Upper lobe of left lung (tissue), 6 donors: ENCODE results near the gene PREPL. TPM values are rescaled to one million over a fixed set of nuclear protein-coding genes. Genes with fewer than 3 reads are reported as not detected.
A peak's percentile ranks its signal among the peaks of the same experiment; 100 is the strongest.

Experiments
- ATAC-seq, 2 donors: fragments of 200-7000 bp; cut with Tn5 transposase; one replicate each; pipeline ENCODE4 v1.9.1; 2022; ENCODE audit warnings: mild to moderate bottlenecking in 2 of 2, moderate library complexity in 2 of 2; ENCODE audit not compliant: low FRiP score in 2 of 2
- DNase-seq, 2 donors: peaks; one replicate each; pipeline ENCODE4 v3.0.0-alpha.2; 2019 to 2020
- H3K27ac ChIP-seq, 4 donors: fragments of 200-600 bp; sonication (generic); one replicate each; pipeline ENCODE4 v1.5.1; 2016 to 2019
- H3K27me3 ChIP-seq, 4 donors: fragments of 200-600 bp; sonication (generic); one replicate each; pipeline ENCODE4 v1.5.1; 2017 to 2019
- H3K36me3 ChIP-seq, 4 donors: fragments of 200-600 bp; sonication (generic); one replicate each; pipeline ENCODE4 v1.5.1; 2016 to 2019
- H3K4me1 ChIP-seq, 4 donors: fragments of 200-600 bp; sonication (generic); one replicate each; pipeline ENCODE4 v1.5.1; 2018 to 2019
- H3K4me3 ChIP-seq, 4 donors: fragments of 200-600 bp; sonication (generic); one replicate each; pipeline ENCODE4 v1.5.1; 2017 to 2019; ENCODE audit warnings: mild to moderate bottlenecking in 2 of 4, moderate library complexity in 1 of 4
- H3K9me3 ChIP-seq, 4 donors: fragments of 200-600 bp; sonication (generic); one replicate each; pipeline ENCODE4 v1.5.1; 2018 to 2019
- CTCF ChIP-seq, 6 experiments: fragments of 450-650 bp in 4 of 6; fragments of 200-600 bp in 2 of 6; sonication (generic) in 2 of 6; IDR thresholded peaks; one replicate each; pipeline ENCODE4 v1.5.1; 2016 to 2019; ENCODE audit warnings: antibody characterized with exemption in 6 of 6
- EP300 ChIP-seq, 4 donors: sonication (generic); formaldehyde crosslinking; IDR thresholded peaks; one replicate each; pipeline ENCODE4 v1.5.1; 2017; ENCODE audit warnings: antibody characterized with exemption in 4 of 4, control low read depth in 2 of 4
- POLR2A ChIP-seq, 4 donors: fragments of 450-650 bp; IDR thresholded peaks; one replicate each; pipeline ENCODE4 v1.5.1; 2016 to 2017; ENCODE audit warnings: antibody characterized with exemption in 4 of 4, mild to moderate bottlenecking in 2 of 4
- POLR2AphosphoS5 ChIP-seq, 2 donors: sonication (generic); formaldehyde crosslinking; IDR thresholded peaks; one replicate each; pipeline ENCODE4 v1.5.1; 2017; ENCODE audit warnings: antibody characterized with exemption in 2 of 2
- WGBS, 2 donors: methylation state at CpG; one replicate each; pipeline ENCODE4 v1.1.5; 2017 to 2018; 5-methylcytosine and 5-hydroxymethylcytosine counted together
- total RNA-seq, 6 donors: library from RNA; depleted of rRNA in 4 of 6; stranded (reverse); fragments of >200 nt in 4 of 6; gene quantifications; one replicate each; pipeline versions ENCODE4 v1.1.0 to v1.2.1, GENCODE V29; 2016 to 2021
- donor health status: DM: no; HTN: no; CAD: no; lungs with moderate emphysema.
- donor health status: DM: no; HTN: yes; CAD: no; lungs with severe emphysema.

Gene PREPL
- total RNA-seq, 6 donors from 2014 or later = 21.4 to 54.9 (median 34.2) TPM

GRCh38 chr2:44358503-44358902 lies 2.8 kb downstream of the PREPL start:
- WGBS, 2 donors = 50 to 62% methylated on average over 3 of the region's 3 CpGs
- TF ChIP-seq POLR2AphosphoS5 (IDR thresholded peaks at IDR 0.05) (no peak), CTCF (IDR thresholded peaks at IDR 0.05) (no peak), EP300 (IDR thresholded peaks at IDR 0.05) (no peak), POLR2A (IDR thresholded peaks at IDR 0.05) (no peak)
- Histone ChIP-seq H3K4me3 (no peak overlapping the region), H3K36me3 (no peaks in the 10 kb centered on the region), H3K27me3 (no peaks in the 10 kb centered on the region), H3K4me1 (peaks cover 14 to 36% (median 18%) of the 10 kb centered on the region in 4 donors), H3K9me3 (no peaks in the 10 kb centered on the region), H3K27ac (no peak overlapping the region)
- ATAC-seq (no peak), DNase-seq (peak in 1 of 2 donors; percentile 93)

GRCh38 chr2:44354761-44355160 lies 6.5 kb downstream of the PREPL start:
- WGBS, 2 donors = 95 to 98% methylated on average over 6 of the region's 6 CpGs
- TF ChIP-seq POLR2A (IDR thresholded peaks at IDR 0.05) = no peak
- TF ChIP-seq POLR2AphosphoS5 (IDR thresholded peaks at IDR 0.05) = no peak
- no peak for TF ChIP-seq CTCF (IDR thresholded peaks at IDR 0.05)
- no peak for TF ChIP-seq EP300 (IDR thresholded peaks at IDR 0.05)
- ATAC-seq = no peak
- Histone ChIP-seq H3K27ac (no peak overlapping the region), H3K27me3 (no peaks in the 10 kb centered on the region), H3K4me1 (peaks cover 5 to 20% (median 6%) of the 10 kb centered on the region in 4 donors), H3K9me3 (no peaks in the 10 kb centered on the region), H3K36me3 (no peaks in the 10 kb centered on the region), H3K4me3 (no peak overlapping the region)
- no peak for DNase-seq

GRCh38 chr2:44352510-44352909 lies 8.8 kb downstream of the PREPL start:
- Histone ChIP-seq H3K27me3 (no peaks in the 10 kb centered on the region), H3K4me3 (no peak overlapping the region), H3K4me1 (peaks cover 0 to 6% (median 1%) of the 10 kb centered on the region in 4 donors), H3K36me3 (no peaks in the 10 kb centered on the region), H3K27ac (no peak overlapping the region), H3K9me3 (no peaks in the 10 kb centered on the region)
- TF ChIP-seq EP300 (IDR thresholded peaks at IDR 0.05) = no peak
- TF ChIP-seq POLR2A (IDR thresholded peaks at IDR 0.05) = no peak
- ATAC-seq = no peak
- WGBS, 2 donors = 94 to 98% methylated on average over 1 of the region's 1 CpG
- DNase-seq = no peak

GRCh38 chr2:44351676-44352075 lies 9.6 kb downstream of the PREPL start:
- Histone ChIP-seq H3K4me1 (peaks cover 0 to 6% (median 1%) of the 10 kb centered on the region in 4 donors), H3K27ac (no peak overlapping the region), H3K36me3 (peaks cover 0 to 4% (median 0%) of the 10 kb centered on the region in 4 donors), H3K9me3 (no peaks in the 10 kb centered on the region), H3K27me3 (no peaks in the 10 kb centered on the region), H3K4me3 (no peak overlapping the region)
- TF ChIP-seq EP300 (IDR thresholded peaks at IDR 0.05) (no peak), POLR2A (IDR thresholded peaks at IDR 0.05) (no peak)
- DNase-seq (no peak), ATAC-seq (no peak)
- 91 to 94% methylated on average over 2 of the region's 2 CpGs for WGBS, 2 donors

GRCh38 chr2:44351088-44351487 lies 10.2 kb downstream of the PREPL start:
- H3K27ac ChIP-seq = no peak overlapping the region

More at GRCh38 chr2:44351088-44351487, 10.2 kb downstream of the PREPL start:
- DNase-seq = no peak
- Histone ChIP-seq H3K36me3 (peaks cover 0 to 5% (median 0%) of the 10 kb centered on the region in 4 donors), H3K4me1 (peaks cover 0 to 6% (median 1%) of the 10 kb centered on the region in 4 donors), H3K9me3 (no peaks in the 10 kb centered on the region), H3K27me3 (no peaks in the 10 kb centered on the region), H3K4me3 (no peak overlapping the region)
- TF ChIP-seq CTCF (IDR thresholded peaks at IDR 0.05) (no peak), POLR2A (IDR thresholded peaks at IDR 0.05) (no peak), EP300 (IDR thresholded peaks at IDR 0.05) (no peak), POLR2AphosphoS5 (IDR thresholded peaks at IDR 0.05) (no peak)
- 84 to 94% methylated on average over 4 of the region's 4 CpGs for WGBS, 2 donors
- ATAC-seq = no peak
